HG02588 (cell line): Measurements from ENCODE around the gene IL17F.
A peak's percentile ranks its signal among the peaks of the same experiment; 100 is the strongest.

Experiments
- ATAC-seq: cut with Tn5 transposase; IDR thresholded peaks from one replicate; pipeline ENCODE4 v1.9.1; 2021; ENCODE audit warnings: mild to moderate bottlenecking, moderate library complexity; ENCODE audit not compliant: unreplicated experiment

Gene IL17F

GRCh38 chr6:52244400-52244799 lies at the start of gene IL17F:
Gene IL17F, minus strand, starts transcription at chr6:52244500. Its CDS starts 71 bp downstream, at chr6:52244429.
- ATAC-seq = no peak

- ATAC-seq = no peak
Measured at GRCh38 chr6:52293067-52293466, 48.8 kb upstream of the IL17F start.

DNA sequence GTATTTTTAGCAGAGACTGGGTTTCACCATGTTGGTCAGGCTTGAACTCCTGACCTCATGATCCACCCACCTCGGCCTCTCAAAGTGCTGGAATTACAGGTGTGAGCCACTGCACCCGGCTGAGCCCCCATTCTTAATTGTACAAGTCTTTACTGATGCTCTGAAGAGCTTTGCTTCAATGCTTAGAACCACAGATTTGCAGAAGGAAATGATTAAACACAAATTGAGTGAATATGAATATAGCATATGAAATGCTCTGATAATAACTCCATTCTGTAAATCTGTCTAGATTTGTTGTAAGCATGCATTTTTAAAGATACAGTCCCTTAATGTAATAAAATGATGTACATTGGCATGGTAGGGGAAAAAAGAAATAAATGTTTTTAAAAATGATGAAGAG lies 44.5 kb upstream of the IL17F start:
- ATAC-seq = no peak

- no peak for ATAC-seq
Measured at GRCh38 chr6:52288216-52288615, 43.9 kb upstream of the IL17F start.

- no peak for ATAC-seq
Measured at GRCh38 chr6:52286798-52287432, 42.6 kb upstream of the IL17F start.

- no peak for ATAC-seq
Measured at GRCh38 chr6:52285177-52286068, 41.1 kb upstream of the IL17F start.

GRCh38 chr6:52284460-52285176 lies 40.3 kb upstream of the IL17F start, which contains the start of gene MCM3:
Gene MCM3, minus strand, starts transcription at chr6:52284742. Its CDS starts 68 bp downstream, at chr6:52284674.
- ATAC-seq = peak; percentile 98

- no peak for ATAC-seq
Measured at GRCh38 chr6:52284131-52284459, 39.8 kb upstream of the IL17F start.

GRCh38 chr6:52283111-52283510 lies 38.8 kb upstream of the IL17F start:
- ATAC-seq = no peak

GRCh38 chr6:52276130-52276529 lies 31.8 kb upstream of the IL17F start:
- no peak for ATAC-seq

DNA sequence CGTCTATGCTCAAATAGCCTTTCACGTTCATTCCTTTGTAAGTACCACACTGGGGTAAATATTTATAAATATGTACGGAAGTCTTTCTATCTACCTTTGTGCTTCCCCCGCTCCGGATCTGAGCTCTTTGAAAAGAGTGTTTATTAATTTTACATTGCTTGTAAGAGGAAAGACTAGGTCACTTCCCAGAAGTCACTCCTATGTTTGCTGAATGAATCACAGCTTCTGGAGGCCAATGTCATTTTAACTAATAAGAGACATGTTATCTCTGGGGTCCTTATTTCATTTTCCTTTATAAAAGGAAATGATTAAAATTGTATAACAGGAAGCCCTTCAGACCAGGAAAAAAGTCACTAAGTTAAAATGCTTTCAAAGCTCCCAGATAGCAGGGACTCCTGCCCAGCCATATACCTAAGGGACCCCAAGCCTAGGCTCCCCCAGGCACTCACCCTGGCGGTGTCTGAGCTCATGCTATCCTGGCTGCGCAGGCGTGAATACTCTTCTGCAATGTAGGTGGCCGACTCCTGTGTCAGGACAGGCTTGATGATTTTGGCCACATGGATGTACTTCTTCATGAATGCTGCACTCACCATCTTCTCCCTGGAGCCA lies 27.7 kb upstream of the IL17F start:
- no peak for ATAC-seq

GRCh38 chr6:52263709-52264540 lies 19.6 kb upstream of the IL17F start:
- peak; percentile 71 for ATAC-seq

DNA sequence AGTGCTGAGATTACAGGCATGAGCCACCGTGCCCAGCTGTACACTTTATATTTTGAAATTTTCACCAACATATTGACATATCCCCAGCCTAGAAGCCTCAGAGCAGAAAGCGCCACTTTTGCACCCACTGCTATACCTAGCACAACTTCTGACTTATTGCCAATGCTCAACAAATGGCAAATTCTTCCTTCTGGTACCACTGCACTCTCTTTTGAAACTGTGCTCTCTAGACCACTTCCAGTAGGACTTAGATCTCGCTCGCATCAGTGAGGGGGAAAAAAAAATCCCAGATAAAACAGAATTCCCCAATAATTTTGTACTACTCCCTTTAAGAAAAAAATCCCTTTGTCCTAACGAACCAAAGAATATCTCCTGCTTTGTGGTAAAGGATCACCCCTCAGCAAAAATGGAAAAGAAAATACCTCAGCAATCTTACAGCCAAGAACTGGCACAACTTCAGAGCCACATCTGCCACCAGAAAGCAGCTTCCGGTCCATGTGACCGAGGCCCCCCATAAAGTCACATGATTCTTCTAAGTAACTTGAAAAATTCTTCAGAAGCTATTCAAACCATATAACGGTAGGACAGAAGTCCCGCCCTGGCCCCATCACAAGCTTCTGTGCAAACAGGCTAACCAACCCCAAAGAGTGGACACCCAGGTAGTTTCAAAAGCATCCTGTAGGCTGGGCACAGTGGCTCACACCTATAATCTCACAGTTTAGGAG lies 18.5 kb upstream of the IL17F start:
- no peak for ATAC-seq

DNA sequence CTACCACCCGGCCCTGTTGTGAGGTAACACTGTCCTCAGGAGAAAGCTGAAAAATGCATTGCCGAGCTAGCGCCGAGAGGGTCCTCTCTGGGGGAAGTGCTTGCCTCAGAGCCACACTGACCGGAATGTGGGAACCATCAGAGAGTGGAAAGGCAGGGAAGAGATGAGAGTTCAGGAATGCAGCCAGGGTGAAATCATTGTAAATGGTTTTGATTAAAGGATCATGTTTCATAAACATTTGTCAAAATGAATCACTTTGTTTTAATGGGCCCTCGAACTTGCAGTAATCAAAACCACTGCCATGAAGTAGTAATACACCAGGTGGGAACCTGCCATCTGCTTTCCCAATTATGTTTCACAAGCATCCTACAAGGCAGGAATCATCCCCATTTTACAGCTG lies 16.9 kb upstream of the IL17F start:
- no peak for ATAC-seq

- no peak for ATAC-seq
Measured at GRCh38 chr6:52260634-52261033, 16.3 kb upstream of the IL17F start.

DNA sequence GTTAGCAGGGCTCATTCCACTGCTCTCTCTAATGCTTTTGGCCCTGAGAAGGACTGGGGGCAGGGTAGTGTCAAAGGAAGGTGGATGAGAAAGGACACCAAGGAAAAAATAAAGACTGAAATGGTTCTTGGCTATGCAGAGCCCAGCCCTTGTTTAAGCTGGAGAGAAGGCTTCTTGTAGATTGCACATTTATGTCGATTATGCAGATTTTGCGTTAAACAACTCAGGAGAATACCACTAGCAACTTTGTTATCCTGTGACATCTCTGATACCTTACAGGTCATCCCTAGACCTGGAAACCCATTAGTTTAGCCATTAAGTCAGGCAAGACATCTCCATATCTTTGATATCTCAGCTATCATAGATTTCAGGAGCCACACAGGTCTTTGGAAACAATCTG lies 11.1 kb upstream of the IL17F start:
- ATAC-seq = no peak

DNA sequence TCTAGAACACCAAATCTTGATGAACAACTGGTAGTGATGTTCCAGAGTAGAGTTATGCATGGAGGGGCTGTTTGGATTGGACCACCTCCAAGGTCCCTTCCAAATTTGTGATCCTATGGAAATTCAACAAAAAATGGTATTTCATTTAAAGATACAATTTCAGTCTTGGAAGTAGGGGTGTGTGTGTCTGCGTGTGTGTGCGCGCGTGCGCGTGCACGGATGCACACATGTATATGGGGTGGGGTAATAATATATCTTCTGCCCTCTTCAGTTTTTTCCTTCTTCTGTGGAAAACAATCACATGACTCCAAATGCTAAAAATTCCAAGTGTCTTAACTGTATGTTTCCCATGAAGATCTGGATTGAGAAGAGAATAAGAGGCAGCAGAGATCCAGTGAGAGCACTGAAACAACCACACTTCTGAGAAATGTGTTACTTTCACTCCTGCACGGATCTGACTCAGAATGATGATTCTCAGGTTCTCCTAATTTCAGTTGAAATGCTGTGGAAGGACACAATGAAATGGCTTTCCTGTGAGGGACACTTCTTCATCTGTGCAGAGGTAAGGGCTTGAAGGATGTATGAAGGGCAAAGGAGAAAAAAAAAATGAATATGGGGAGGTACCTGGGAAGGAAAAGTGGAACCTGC lies 10.6 kb upstream of the IL17F start:
- no peak for ATAC-seq

DNA sequence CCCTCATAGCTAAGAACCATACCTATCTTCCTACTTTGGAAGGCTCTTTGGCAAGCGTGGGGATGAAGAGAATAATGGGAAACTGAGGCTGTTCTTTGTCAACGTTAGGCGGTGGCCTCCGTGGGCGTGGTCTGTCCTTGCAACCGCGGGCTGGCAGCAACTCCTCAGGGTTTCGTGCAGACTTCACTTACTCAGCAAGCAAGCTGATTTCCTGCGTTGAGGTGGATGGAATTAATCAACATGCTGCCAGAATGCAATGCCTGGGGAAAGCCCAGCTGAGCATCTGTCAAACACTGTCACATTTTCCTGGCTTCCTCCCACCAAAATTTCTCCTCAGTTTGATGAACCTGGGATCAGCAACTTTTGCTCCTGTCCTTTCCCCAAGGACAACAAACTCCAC lies 9.2 kb upstream of the IL17F start:
- no peak for ATAC-seq

DNA sequence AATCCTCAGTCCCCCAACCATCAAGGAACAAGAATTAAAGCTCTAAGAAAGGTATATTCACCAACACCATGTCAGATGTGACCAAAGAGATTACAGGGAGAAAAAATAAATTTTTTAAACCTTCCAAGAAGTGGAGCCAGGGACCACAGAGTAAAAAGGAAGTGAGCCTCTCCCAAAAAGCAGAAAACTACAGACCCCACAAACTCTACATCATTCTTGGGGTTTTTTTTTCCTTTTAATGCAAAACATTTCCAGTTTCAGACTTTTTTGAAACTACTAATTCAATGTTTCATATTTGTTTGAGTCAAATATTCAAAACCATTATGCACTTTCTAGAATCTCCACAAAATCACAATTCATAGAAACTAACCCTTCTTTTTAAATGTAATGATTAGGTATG lies 6.8 kb upstream of the IL17F start:
- no peak for ATAC-seq
